A673 (cell line): ENCODE measurements around the gene SFMBT2. TPM values are rescaled to one million over a fixed set of nuclear protein-coding genes. Genes with fewer than 3 reads are reported as not detected.
A peak's percentile ranks its signal among the peaks of the same experiment; 100 is the strongest.

ENCODE experiments used
- BruUV-seq: library from RNA; stranded (reverse); fragments of 400-500 nt; replicated peaks from 2 replicates; lab custom pipeline; 2021; lab: Mats Ljungman, UMichigan
- CTCF ChIA-PET: fragments of 300-600 bp; sonication (Branson Sonifier 250); formaldehyde crosslinking; loops from one replicate; lab custom pipeline; 2022; ENCODE audit warnings: antibody characterized with exemption; lab: Charles Lee
- POLR2A ChIA-PET: fragments of 300-600 bp; sonication (Branson Sonifier 250); formaldehyde crosslinking; loops from one replicate; lab custom pipeline; 2022; ENCODE audit warnings: antibody characterized with exemption; ENCODE audit not compliant: low non-redundant PET; lab: Charles Lee
- DNase-seq: peaks from one replicate; pipeline ENCODE4 v3.0.0-alpha.2; 2015; ENCODE audit warnings: low spot score
- H3K27ac ChIP-seq: fragments of 200-600 bp; sonication (generic); 2 replicates; pipeline ENCODE4 v1.5.1; 2016; ENCODE audit warnings: mixed run types, low read depth, mild to moderate bottlenecking, mixed read lengths, antibody characterized with exemption, low read length; ENCODE audit not compliant: poor library complexity, severe bottlenecking
- H3K27me3 ChIP-seq: fragments of 200-600 bp; sonication (generic); replicated peaks from 2 replicates; pipeline ENCODE4 v1.6.1; 2017; ENCODE audit warnings: mixed run types, low read depth, mild to moderate bottlenecking, mixed read lengths, antibody characterized with exemption, low read length; ENCODE audit not compliant: insufficient read depth, poor library complexity
- H3K36me3 ChIP-seq: fragments of 200-600 bp; sonication (generic); 2 replicates; pipeline ENCODE4 v1.6.1; 2016; ENCODE audit warnings: mixed run types, mild to moderate bottlenecking, mixed read lengths, antibody characterized with exemption, low read length; ENCODE audit not compliant: insufficient read depth, poor library complexity, severe bottlenecking
- H3K4me1 ChIP-seq: fragments of 200-600 bp; sonication (generic); 2 replicates; pipeline ENCODE4 v1.6.1; 2017; ENCODE audit warnings: mixed run types, mild to moderate bottlenecking, mixed read lengths, antibody characterized with exemption, low read length; ENCODE audit not compliant: insufficient read depth, poor library complexity, severe bottlenecking
- H3K4me3 ChIP-seq: fragments of 200-600 bp; sonication (generic); 2 replicates; pipeline ENCODE4 v1.5.1; 2016; ENCODE audit warnings: low read depth, mixed run types, mild to moderate bottlenecking, mixed read lengths, low read length; ENCODE audit not compliant: poor library complexity, severe bottlenecking
- H3K9me3 ChIP-seq: fragments of 200-600 bp; sonication (generic); 2 replicates; pipeline ENCODE4 v1.6.1; 2016; ENCODE audit warnings: mixed run types, low read depth, mild to moderate bottlenecking, mixed read lengths, antibody characterized with exemption, low read length; ENCODE audit not compliant: poor library complexity, severe bottlenecking
- CTCF ChIP-seq: fragments of 300-800, 200-600 bp; sonication (generic); conservative IDR thresholded peaks from 2 replicates; pipeline ENCODE4 v1.5.1; 2017; ENCODE audit warnings: low read depth, mild to moderate bottlenecking, antibody characterized with exemption, low read length, moderate library complexity, mixed read lengths
- EZH2 ChIP-seq: fragments of 200-600 bp; sonication (generic); IDR thresholded peaks from 2 replicates; pipeline ENCODE4 v1.6.1; 2017; ENCODE audit warnings: borderline replicate concordance, low read depth, mild to moderate bottlenecking, mixed read lengths, antibody characterized with exemption, low read length; ENCODE audit not compliant: poor library complexity, severe bottlenecking
- intact Hi-C: fragments of 100-400 bp; cut with micrococcal nuclease; formaldehyde crosslinking; loops from one replicate; pipeline ENCODE4 v1.10.0; 2022; ENCODE audit not compliant: unreplicated experiment
- total RNA-seq: library from RNA; stranded (reverse); gene quantifications from 2 replicates; pipeline ENCODE4 v1.2.3, GENCODE V29; 2021

The SFMBT2 gene
- total RNA-seq, 1 experiment from 2014 or later, result 8.2 TPM

GRCh38 chr10:7432884-7433726, 22.3 kb upstream of the SFMBT2 start:
- ChIA-PET CTCF (no interaction called here), POLR2A (no interaction called here)
- intact Hi-C loops, result no loop called here
- H3K27me3 ChIP-seq, result peaks cover 29% of the 10 kb centered on the region
- BruUV-seq, result no TSS peak
- TF ChIP-seq EZH2 (no peak), CTCF (no peak)
- peak overlapping the region; percentile 20 for H3K4me3 ChIP-seq
- no peaks in the 10 kb centered on the region for H3K36me3 ChIP-seq
- no peaks in the 10 kb centered on the region for H3K9me3 ChIP-seq
- H3K27ac ChIP-seq, result no peak overlapping the region
- H3K4me1 ChIP-seq, result peaks cover 8% of the 10 kb centered on the region
- DNase-seq, result peak; percentile 58

- Histone ChIP-seq H3K4me1 (peaks cover 8% of the 10 kb centered on the region), H3K27ac (no peak overlapping the region), H3K4me3 (no peak overlapping the region), H3K36me3 (no peaks in the 10 kb centered on the region), H3K27me3 (peaks cover 56% of the 10 kb centered on the region), H3K9me3 (no peaks in the 10 kb centered on the region)
- POLR2A ChIA-PET, result no interaction called here
- BruUV-seq, result no TSS peak
- no peak for DNase-seq
- CTCF ChIA-PET, result no interaction called here
- intact Hi-C loops, result no loop called here
- no peak for TF ChIP-seq CTCF
- no peak for TF ChIP-seq EZH2
Observed at GRCh38 chr10:7428673-7429350, 18.0 kb upstream of the SFMBT2 start.

- H3K36me3 ChIP-seq, result no peaks in the 10 kb centered on the region
- H3K9me3 ChIP-seq, result no peaks in the 10 kb centered on the region
- H3K27me3 ChIP-seq, result peaks cover 53% of the 10 kb centered on the region
- ChIA-PET POLR2A (no interaction called here), CTCF (no interaction called here)
- no peak overlapping the region for H3K4me3 ChIP-seq
- no peak for DNase-seq
- TF ChIP-seq CTCF (no peak), EZH2 (no peak)
- BruUV-seq, result no TSS peak
- no peak overlapping the region for H3K27ac ChIP-seq
- no peaks in the 10 kb centered on the region for H3K4me1 ChIP-seq
- intact Hi-C loops, result no loop called here
Observed at GRCh38 chr10:7426349-7426748, 15.5 kb upstream of the SFMBT2 start.
